GM12801 (cell line): ENCODE results near the gene MYNN.

ENCODE experiments used
- CTCF ChIP-seq: IDR thresholded peaks from one replicate; pipeline ENCODE4 v1.5.1; 2011; ENCODE audit warnings: control low read depth; ENCODE audit not compliant: insufficient read length; ENCODE audit errors: extremely low read depth

Gene MYNN

GRCh38 chr3:169772897-169773816, at the start of gene MYNN:
TSS of gene MYNN (plus strand) at chr3:169773396. CDS start at chr3:169774296, 900 bp downstream.
- no peak for TF ChIP-seq CTCF

- TF ChIP-seq CTCF, result no peak
These were observed 34.1 kb upstream of the MYNN start for GRCh38 chr3:169739067-169739466.

GRCh38 chr3:169744366-169745054, 28.7 kb upstream of the MYNN start:
- TF ChIP-seq CTCF, result no peak

- no peak for TF ChIP-seq CTCF
These were observed 26.3 kb upstream of the MYNN start for GRCh38 chr3:169746924-169747323.

- no peak for TF ChIP-seq CTCF
These were observed 24.5 kb upstream of the MYNN start for GRCh38 chr3:169748670-169749069.

GRCh38 chr3:169750665-169751064, 22.5 kb upstream of the MYNN start:
- no peak for TF ChIP-seq CTCF

- no peak for TF ChIP-seq CTCF
These were observed 21.3 kb upstream of the MYNN start for GRCh38 chr3:169751875-169752274.
